Kidney epithelial cell (primary cell): ENCODE results near the gene SERPIND1. TPM values are rescaled to one million over a fixed set of nuclear protein-coding genes. Genes with fewer than 3 reads are reported as not detected.
A peak's percentile ranks its signal among the peaks of the same experiment; 100 is the strongest.

Experiments used
- DNase-seq: peaks from one replicate; pipeline ENCODE4 v3.0.0-alpha.2; 2010; ENCODE audit warnings: low read depth
- H3K27me3 ChIP-seq: 2 replicates; pipeline ENCODE4 v1.6.0; 2011; ENCODE audit warnings: low read length; ENCODE audit not compliant: control insufficient read depth, insufficient read depth
- H3K36me3 ChIP-seq: 2 replicates; pipeline ENCODE4 v1.5.1; 2011; ENCODE audit warnings: low read length; ENCODE audit not compliant: control insufficient read depth, insufficient read depth
- H3K4me3 ChIP-seq: 2 replicates; pipeline ENCODE4 v1.5.1; 2011; ENCODE audit warnings: low read depth, mild to moderate bottlenecking, control low read depth, low read length
- CTCF ChIP-seq: IDR thresholded peaks from 2 replicates; pipeline ENCODE4 v1.5.1; 2011; ENCODE audit warnings: mild to moderate bottlenecking, moderate library complexity, low read length, control low read depth, inconsistent platforms; ENCODE audit not compliant: insufficient read depth, poor library complexity, severe bottlenecking
- total RNA-seq: library from RNA; depleted of rRNA; stranded (reverse); fragments of >200 nt; gene quantifications from 2 replicates; pipeline ENCODE4 v1.2.3, GENCODE V29; 2015

Gene SERPIND1
- total RNA-seq, 1 donor from 2014 or later = not detected

DNA sequence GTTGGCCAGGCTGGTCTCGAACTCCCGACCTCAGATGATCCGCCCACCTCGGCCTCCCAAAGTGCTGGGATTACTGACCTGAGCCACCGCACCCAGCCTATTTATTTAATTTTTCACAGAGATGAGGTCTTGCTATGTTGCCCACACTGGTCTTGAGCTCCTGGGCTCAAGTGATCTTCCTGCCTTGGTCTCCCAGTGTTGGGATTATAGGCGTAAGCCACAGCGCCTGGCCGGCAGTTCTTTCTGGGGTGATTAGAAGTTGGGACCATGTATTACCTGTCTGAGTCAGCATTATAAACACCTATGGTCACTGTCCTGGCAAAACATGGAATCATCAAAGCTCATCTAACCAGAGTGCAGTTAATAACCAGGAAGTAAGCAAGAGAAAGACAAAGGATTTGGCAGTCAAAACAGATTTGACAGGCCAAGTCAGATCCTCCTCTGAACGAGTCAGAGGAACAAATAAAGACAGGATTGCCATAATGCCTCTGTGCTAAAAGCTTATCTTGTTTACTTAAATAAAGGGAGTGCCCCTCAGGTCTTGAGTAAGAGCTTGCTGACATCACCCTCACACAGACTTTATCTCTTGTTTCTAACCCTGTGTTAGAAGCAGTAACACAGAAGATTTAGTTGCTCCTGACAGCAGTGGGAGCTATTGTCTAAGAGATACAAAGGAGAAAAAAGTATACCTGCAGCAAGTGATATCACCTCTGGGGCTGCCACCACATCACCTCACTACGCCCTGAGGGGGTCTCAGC is 3.7 kb downstream of the SERPIND1 start:
- H3K4me3 ChIP-seq = no peak overlapping the region
- H3K27me3 ChIP-seq = no peaks in the 10 kb centered on the region
- TF ChIP-seq CTCF = no peak
- H3K36me3 ChIP-seq = no peaks in the 10 kb centered on the region
- DNase-seq = peak; percentile 65

DNA sequence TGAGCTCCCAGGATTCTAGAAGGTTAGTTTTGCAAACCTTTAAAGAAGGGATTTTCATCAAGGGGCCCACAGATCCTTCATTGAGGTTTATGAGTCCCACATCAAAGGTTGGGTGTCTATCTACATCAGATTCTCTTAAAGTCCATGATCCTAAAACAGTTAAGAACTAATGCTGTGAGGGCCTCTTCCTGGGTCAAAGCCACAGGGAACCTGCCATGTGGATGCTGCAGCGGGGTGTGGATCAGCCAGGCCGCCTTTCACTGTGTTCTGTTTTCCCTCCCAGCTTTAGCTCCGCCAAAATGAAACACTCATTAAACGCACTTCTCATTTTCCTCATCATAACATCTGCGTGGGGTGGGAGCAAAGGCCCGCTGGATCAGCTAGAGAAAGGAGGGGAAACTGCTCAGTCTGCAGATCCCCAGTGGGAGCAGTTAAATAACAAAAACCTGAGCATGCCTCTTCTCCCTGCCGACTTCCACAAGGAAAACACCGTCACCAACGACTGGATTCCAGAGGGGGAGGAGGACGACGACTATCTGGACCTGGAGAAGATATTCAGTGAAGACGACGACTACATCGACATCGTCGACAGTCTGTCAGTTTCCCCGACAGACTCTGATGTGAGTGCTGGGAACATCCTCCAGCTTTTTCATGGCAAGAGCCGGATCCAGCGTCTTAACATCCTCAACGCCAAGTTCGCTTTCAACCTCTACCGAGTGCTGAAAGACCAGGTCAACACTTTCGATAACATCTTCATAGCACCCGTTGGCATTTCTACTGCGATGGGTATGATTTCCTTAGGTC is 5.3 kb downstream of the SERPIND1 start:
- DNase-seq = no peak
- Histone ChIP-seq H3K36me3 (no peaks in the 10 kb centered on the region), H3K27me3 (no peaks in the 10 kb centered on the region), H3K4me3 (no peak overlapping the region)
- no peak for TF ChIP-seq CTCF

- DNase-seq = no peak
- H3K4me3 ChIP-seq = no peak overlapping the region
- no peaks in the 10 kb centered on the region for H3K27me3 ChIP-seq
- H3K36me3 ChIP-seq = no peaks in the 10 kb centered on the region
- no peak for TF ChIP-seq CTCF
Observed at GRCh38 chr22:20779818-20780158, 5.9 kb downstream of the SERPIND1 start.

DNA sequence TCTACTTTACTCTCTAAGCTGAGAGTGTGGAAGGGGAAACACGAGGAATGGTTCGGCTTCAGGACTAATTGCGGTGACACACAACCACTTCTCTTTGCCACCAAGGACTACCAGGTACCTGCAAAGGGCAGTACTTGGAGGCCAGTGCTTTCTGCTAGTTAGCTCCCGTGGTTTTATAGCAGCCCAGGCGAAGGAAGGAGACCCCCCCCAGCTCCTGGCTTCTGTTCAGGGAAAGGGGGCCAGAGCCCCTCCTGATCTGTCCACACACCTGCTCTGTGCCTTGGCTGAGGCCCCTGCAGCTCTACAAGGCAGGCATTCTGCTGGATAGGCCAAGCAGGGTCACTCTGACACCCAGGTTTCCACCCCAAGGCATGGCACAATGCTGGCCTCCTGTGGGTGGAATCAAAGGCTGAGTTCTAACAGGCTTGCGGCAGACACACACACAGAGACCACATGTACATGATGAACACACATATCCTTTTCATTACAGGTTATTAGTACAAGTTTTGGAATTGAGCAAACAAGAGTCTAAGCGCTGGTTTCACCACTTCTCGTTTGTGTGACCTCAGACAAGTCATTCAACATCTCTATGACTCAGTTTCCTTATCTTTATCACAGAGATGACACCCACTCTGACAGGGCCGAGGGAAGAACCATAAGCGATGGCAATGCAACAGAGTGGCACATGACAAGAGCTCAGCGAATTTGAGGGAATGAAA is 7.5 kb downstream of the SERPIND1 start:
- no peak overlapping the region for H3K4me3 ChIP-seq
- no peaks in the 10 kb centered on the region for H3K27me3 ChIP-seq
- no peak for TF ChIP-seq CTCF
- H3K36me3 ChIP-seq = no peaks in the 10 kb centered on the region
- DNase-seq = no peak

DNA sequence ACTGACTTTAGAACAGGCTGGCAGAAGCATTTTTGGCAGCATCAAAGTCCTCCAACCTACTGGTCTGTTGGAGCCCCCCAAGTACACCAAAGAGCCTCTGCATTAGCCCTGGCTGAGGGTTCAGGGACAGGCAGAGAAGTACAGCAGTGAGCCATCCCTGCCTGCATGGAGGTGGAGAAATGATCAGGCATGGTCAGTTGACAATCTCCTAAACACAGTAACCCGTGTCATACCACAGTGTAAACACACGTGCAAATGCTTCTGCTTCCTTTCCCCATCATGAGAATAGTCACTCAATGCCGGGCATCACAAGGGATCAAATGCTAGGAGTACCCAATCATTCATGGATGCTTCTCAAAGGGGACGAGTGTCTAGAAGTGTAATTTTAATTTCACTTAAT is 8.2 kb downstream of the SERPIND1 start:
- Histone ChIP-seq H3K36me3 (no peaks in the 10 kb centered on the region), H3K4me3 (no peak overlapping the region), H3K27me3 (no peaks in the 10 kb centered on the region)
- DNase-seq = no peak
- TF ChIP-seq CTCF = no peak
